Parathyroid adenoma (tissue), 2 donors: ENCODE results near the gene MCC.

Experiments
- H2AFZ ChIP-seq: fragments of 300-600 bp; sonication (generic); one replicate; pipeline ENCODE4 v1.7.0; 2017; ENCODE audit warnings: antibody characterized with exemption, mild to moderate bottlenecking
- H3K27ac ChIP-seq: fragments of 300-600 bp; sonication (generic); one replicate; pipeline ENCODE4 v1.7.0; 2017
- H3K27me3 ChIP-seq: fragments of 300-600 bp; sonication (generic); one replicate; pipeline ENCODE4 v1.7.0; 2017; ENCODE audit warnings: low read length; ENCODE audit not compliant: control insufficient read depth, insufficient read depth
- H3K36me3 ChIP-seq: fragments of 300-600 bp; sonication (generic); one replicate; pipeline ENCODE4 v1.7.0; 2017; ENCODE audit warnings: low read length; ENCODE audit not compliant: control insufficient read depth, insufficient read depth
- H3K4me1 ChIP-seq: fragments of 300-600 bp; sonication (generic); one replicate; pipeline ENCODE4 v1.7.0; 2017; ENCODE audit warnings: control low read depth
- H3K4me2 ChIP-seq: fragments of 300-600 bp; sonication (generic); one replicate; pipeline ENCODE4 v1.7.0; 2017; ENCODE audit warnings: low read length
- H3K4me3 ChIP-seq: fragments of 300-600 bp; sonication (generic); one replicate; pipeline ENCODE4 v1.7.0; 2017; ENCODE audit warnings: low read depth, low read length
- H3K79me2 ChIP-seq: fragments of 300-600 bp; sonication (generic); one replicate; pipeline ENCODE4 v1.7.0; 2017; ENCODE audit warnings: control low read depth
- H3K9ac ChIP-seq: fragments of 300-600 bp; sonication (generic); one replicate; pipeline ENCODE4 v1.7.0; 2017; ENCODE audit warnings: mild to moderate bottlenecking
- H3K9me3 ChIP-seq: fragments of 300-600 bp; sonication (generic); one replicate; pipeline ENCODE4 v1.7.0; 2017; ENCODE audit warnings: low read length; ENCODE audit not compliant: control insufficient read depth
- CTCF ChIP-seq: fragments of 300-600 bp; sonication (generic); IDR thresholded peaks from one replicate; pipeline ENCODE4 v1.7.0; 2017; ENCODE audit warnings: antibody characterized with exemption, mild to moderate bottlenecking
- donor health status: primary hyperparathyroidism.

Gene MCC

DNA sequence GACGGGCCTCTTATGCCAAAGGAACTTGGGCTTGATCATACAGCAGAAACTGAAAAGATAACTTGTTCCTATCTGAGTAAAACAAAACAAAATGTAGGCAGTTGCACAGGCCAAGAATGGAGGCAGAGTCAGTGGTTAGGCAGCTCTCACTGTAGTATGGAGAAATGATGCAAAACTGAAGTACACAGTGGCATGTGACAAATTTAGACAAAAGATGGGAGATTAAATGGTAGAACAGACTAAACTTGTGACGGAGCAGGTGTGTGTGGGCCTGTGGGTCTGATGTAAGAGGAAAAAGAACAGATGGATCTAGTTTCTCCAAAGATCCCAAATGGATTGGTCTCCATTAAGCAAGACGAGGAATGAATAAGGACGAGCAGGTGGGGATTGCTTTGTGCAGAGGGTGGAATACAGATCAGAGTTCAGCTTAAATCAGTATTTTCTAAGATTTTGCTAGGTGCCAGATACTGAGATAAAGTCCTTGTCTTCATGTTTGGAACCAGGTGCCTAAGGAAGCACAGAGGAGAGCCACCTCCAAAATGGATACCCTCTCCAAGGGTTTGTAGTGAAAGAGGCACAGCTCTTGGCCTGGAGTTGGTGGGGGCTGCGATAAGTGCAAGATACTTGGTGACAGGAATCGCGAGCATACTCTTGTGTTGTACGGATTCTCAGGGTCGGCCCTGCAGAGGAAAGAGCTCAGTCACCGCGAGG is 512.4 kb downstream of the MCC start:
- H3K9me3 ChIP-seq = no peaks in the 10 kb centered on the region
- peak overlapping the region; percentile 94 for H2AFZ ChIP-seq
- H3K27ac ChIP-seq = peak overlapping the region; percentile 83
- H3K79me2 ChIP-seq = peaks cover 25% of the 10 kb centered on the region
- H3K27me3 ChIP-seq = no peaks in the 10 kb centered on the region
- no peaks in the 10 kb centered on the region for H3K36me3 ChIP-seq
- no peak for TF ChIP-seq CTCF
- H3K4me1 ChIP-seq = peaks cover 6% of the 10 kb centered on the region
- H3K9ac ChIP-seq = no peak overlapping the region
- H3K4me2 ChIP-seq = peak overlapping the region; percentile 76
- H3K4me3 ChIP-seq = peak overlapping the region; percentile 83

DNA sequence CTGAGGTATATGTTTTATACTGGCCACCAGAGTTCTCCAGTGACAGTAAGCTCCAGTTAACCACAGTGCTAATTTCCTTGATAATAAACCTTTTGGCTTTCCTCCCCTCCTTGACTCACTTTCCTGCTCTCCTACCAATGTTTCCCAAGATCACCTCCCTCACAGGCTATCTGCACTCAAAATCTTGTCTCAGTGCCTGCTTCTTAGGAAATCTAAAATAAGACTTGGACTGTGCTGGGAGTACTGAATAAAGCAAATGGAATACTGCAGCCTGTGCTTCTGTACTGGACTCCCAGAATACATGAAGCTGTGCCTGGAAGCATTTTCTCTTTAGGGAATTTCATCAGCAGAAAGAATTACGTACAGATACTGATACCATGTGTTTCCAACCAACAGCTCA is 513.4 kb downstream of the MCC start:
- Histone ChIP-seq H3K36me3 (no peaks in the 10 kb centered on the region), H2AFZ (peak overlapping the region; percentile 28), H3K9ac (no peak overlapping the region), H3K4me1 (peaks cover 7% of the 10 kb centered on the region), H3K9me3 (no peaks in the 10 kb centered on the region), H3K4me2 (no peak overlapping the region), H3K27ac (no peak overlapping the region), H3K79me2 (peaks cover 17% of the 10 kb centered on the region), H3K4me3 (no peak overlapping the region), H3K27me3 (no peaks in the 10 kb centered on the region)
- TF ChIP-seq CTCF = no peak

GRCh38 chr5:112973904-112974303 is 514.3 kb downstream of the MCC start:
- Histone ChIP-seq H2AFZ (peak overlapping the region; percentile 54), H3K4me2 (no peak overlapping the region), H3K27me3 (no peaks in the 10 kb centered on the region), H3K27ac (no peak overlapping the region), H3K9me3 (no peaks in the 10 kb centered on the region), H3K79me2 (peaks cover 17% of the 10 kb centered on the region), H3K36me3 (no peaks in the 10 kb centered on the region), H3K9ac (no peak overlapping the region), H3K4me3 (no peak overlapping the region), H3K4me1 (peaks cover 13% of the 10 kb centered on the region)
- no peak for TF ChIP-seq CTCF

DNA sequence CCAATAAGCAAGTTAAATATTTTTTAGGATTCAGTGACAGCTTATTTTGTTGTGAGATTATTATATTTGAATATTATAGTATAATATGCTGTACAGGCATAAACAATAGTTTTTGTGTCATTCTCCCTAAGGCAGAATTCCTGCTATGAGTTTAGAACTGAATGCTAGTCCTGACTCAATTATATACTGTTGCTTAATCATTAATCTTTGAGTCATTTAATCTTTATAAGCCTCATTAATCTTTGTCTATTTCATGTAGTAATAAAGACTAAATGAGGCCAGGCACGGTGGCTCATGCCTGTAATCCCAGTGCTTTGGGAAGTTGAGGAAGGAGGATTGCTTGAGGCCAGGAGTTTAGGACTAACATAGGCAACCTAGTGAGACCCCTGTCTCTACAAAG is 515.2 kb downstream of the MCC start:
- TF ChIP-seq CTCF = no peak
- no peaks in the 10 kb centered on the region for H3K27me3 ChIP-seq
- H3K9ac ChIP-seq = no peak overlapping the region
- H3K4me3 ChIP-seq = no peak overlapping the region
- H3K27ac ChIP-seq = no peak overlapping the region
- H3K9me3 ChIP-seq = no peaks in the 10 kb centered on the region
- no peaks in the 10 kb centered on the region for H3K36me3 ChIP-seq
- H3K4me2 ChIP-seq = no peak overlapping the region
- peaks cover 10% of the 10 kb centered on the region for H3K79me2 ChIP-seq
- peaks cover 21% of the 10 kb centered on the region for H3K4me1 ChIP-seq
- no peak overlapping the region for H2AFZ ChIP-seq
